Measurements from ENCODE around the gene OBP2A. TPM values are rescaled to one million over a fixed set of nuclear protein-coding genes. Genes with fewer than 3 reads are reported as not detected.

The OBP2A gene
- total RNA-seq, 2 donors from 2014 or later, result 19.7 TPM; not detected in 1

GRCh38 chr9:135562235-135562745, 16.4 kb downstream of the OBP2A start:
- Histone ChIP-seq H3K27ac (no peak overlapping the region), H3K9me3 (no peaks in the 10 kb centered on the region), H3K4me3 (no peak overlapping the region), H3K27me3 (replicated peaks; ENCODE audit: insufficient read depth) (peaks cover 7% of the 10 kb centered on the region), H3K4me1 (replicated peaks) (no peaks in the 10 kb centered on the region), H3K36me3 (no peaks in the 10 kb centered on the region)
- intact Hi-C loops (cut with DNase I), result no loop called here
- no peak for DNase-seq (ENCODE audit: low spot score)
- TF ChIP-seq CTCF (IDR thresholded peaks at IDR 0.05), result no peak
- no peak for TF ChIP-seq POLR2A (IDR thresholded peaks at IDR 0.05)
- no peak for TF ChIP-seq POLR2AphosphoS5 (IDR thresholded peaks at IDR 0.05)
- WGBS, result 77% methylated on average over 17 of the region's 17 CpGs

GRCh38 chr9:135563039-135563476, 17.1 kb downstream of the OBP2A start:
- 81% methylated on average over 1 of the region's 1 CpG for WGBS
- TF ChIP-seq POLR2A (IDR thresholded peaks at IDR 0.05) (no peak), POLR2AphosphoS5 (IDR thresholded peaks at IDR 0.05) (no peak), CTCF (IDR thresholded peaks at IDR 0.05) (no peak)
- H3K9me3 ChIP-seq, result no peaks in the 10 kb centered on the region
- H3K27ac ChIP-seq, result no peak overlapping the region
- no peak for DNase-seq (ENCODE audit: low spot score)
- H3K4me3 ChIP-seq, result no peak overlapping the region
- H3K27me3 ChIP-seq (replicated peaks; ENCODE audit: insufficient read depth), result peaks cover 7% of the 10 kb centered on the region
- intact Hi-C loops (cut with DNase I), result no loop called here
- H3K4me1 ChIP-seq (replicated peaks), result no peaks in the 10 kb centered on the region
- H3K36me3 ChIP-seq, result no peaks in the 10 kb centered on the region

GRCh38 chr9:135563858-135564257, 17.9 kb downstream of the OBP2A start:
- no peaks in the 10 kb centered on the region for H3K4me1 ChIP-seq (replicated peaks)
- TF ChIP-seq POLR2A (IDR thresholded peaks at IDR 0.05) (no peak), POLR2AphosphoS5 (IDR thresholded peaks at IDR 0.05) (no peak), CTCF (IDR thresholded peaks at IDR 0.05) (no peak)
- peaks cover 7% of the 10 kb centered on the region for H3K27me3 ChIP-seq (replicated peaks; ENCODE audit: insufficient read depth)
- no peaks in the 10 kb centered on the region for H3K9me3 ChIP-seq
- H3K36me3 ChIP-seq, result no peaks in the 10 kb centered on the region
- DNase-seq (ENCODE audit: low spot score), result no peak
- H3K4me3 ChIP-seq, result no peak overlapping the region
- 74% methylated on average over 12 of the region's 12 CpGs for WGBS
- no peak overlapping the region for H3K27ac ChIP-seq
- intact Hi-C loops (cut with DNase I), result no loop called here

GRCh38 chr9:135565141-135565628, 19.3 kb downstream of the OBP2A start:
- Histone ChIP-seq H3K27ac (no peak overlapping the region), H3K4me3 (no peak overlapping the region), H3K4me1 (replicated peaks) (no peaks in the 10 kb centered on the region), H3K36me3 (no peaks in the 10 kb centered on the region), H3K27me3 (replicated peaks; ENCODE audit: insufficient read depth) (peaks cover 7% of the 10 kb centered on the region), H3K9me3 (no peaks in the 10 kb centered on the region)
- intact Hi-C loops (cut with DNase I), result no loop called here
- WGBS, result 31% methylated on average over 3 of the region's 9 CpGs
- DNase-seq (ENCODE audit: low spot score), result no peak
- TF ChIP-seq CTCF (IDR thresholded peaks at IDR 0.05) (no peak), POLR2AphosphoS5 (IDR thresholded peaks at IDR 0.05) (no peak), POLR2A (IDR thresholded peaks at IDR 0.05) (no peak)

- intact Hi-C loops (cut with DNase I), result no loop called here
- Histone ChIP-seq H3K4me1 (replicated peaks) (no peaks in the 10 kb centered on the region), H3K4me3 (no peak overlapping the region), H3K9me3 (no peaks in the 10 kb centered on the region), H3K36me3 (no peaks in the 10 kb centered on the region), H3K27me3 (replicated peaks; ENCODE audit: insufficient read depth) (peaks cover 7% of the 10 kb centered on the region), H3K27ac (no peak overlapping the region)
- WGBS, result 34% methylated on average over 8 of the region's 8 CpGs
- DNase-seq (ENCODE audit: low spot score), result no peak
- TF ChIP-seq POLR2AphosphoS5 (IDR thresholded peaks at IDR 0.05), result no peak
- TF ChIP-seq CTCF (IDR thresholded peaks at IDR 0.05), result no peak
- no peak for TF ChIP-seq POLR2A (IDR thresholded peaks at IDR 0.05)
Observed at GRCh38 chr9:135565636-135566035, 19.7 kb downstream of the OBP2A start.
